Measurements from ENCODE around the gene BTG2. TPM values are rescaled to one million over a fixed set of nuclear protein-coding genes. Genes with fewer than 3 reads are reported as not detected.

BTG2 gene
- total and polyA plus RNA-seq, 2 experiments from 2014 or later = 5.0 to 7.5 TPM

DNA sequence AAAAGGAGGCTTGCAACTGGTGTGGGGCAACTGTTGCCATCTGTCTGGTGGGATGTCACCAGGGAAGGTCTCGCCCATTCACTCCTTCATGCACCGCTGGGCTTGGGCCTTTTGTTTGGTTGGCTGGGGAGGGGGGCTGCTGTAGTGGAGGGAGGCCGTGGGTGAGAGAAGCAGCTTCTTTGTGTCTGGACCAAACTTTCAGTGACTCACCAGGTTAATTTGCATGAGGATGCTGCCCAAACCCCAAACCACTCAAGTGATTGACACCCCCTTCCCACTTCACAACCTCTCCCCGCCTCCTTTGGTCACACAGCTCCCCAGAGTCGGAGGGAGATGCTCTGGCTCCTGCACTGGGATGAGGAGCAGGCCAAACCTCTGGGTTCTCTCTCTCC, 19.7 kb downstream of the BTG2 start:
- no peak overlapping the region for H3K4me2 ChIP-seq (ENCODE audit: unreplicated experiment)
- 60 to 61% methylated on average over 5 of the region's 5 CpGs for WGBS, 2 experiments (ENCODE audit: low coverage in 1 of 2, low lambda C conversion rate in 2 of 2, missing lambda C conversion rate in 2 of 2)
- in situ Hi-C loops (cut with MboI) = no loop called here
- H3K9ac ChIP-seq = no peak overlapping the region
- H3F3A ChIP-seq (ENCODE audit: insufficient read depth) = no peaks in the 10 kb centered on the region
- H3K9me3 ChIP-seq (ENCODE audit: low read depth) = no peaks in the 10 kb centered on the region
- no peaks in the 10 kb centered on the region for H3K79me2 ChIP-seq (ENCODE audit: insufficient read depth)
- no peaks in the 10 kb centered on the region for H3K9me2 ChIP-seq (ENCODE audit: insufficient read depth)
- no peaks in the 10 kb centered on the region for H3K36me3 ChIP-seq (ENCODE audit: low read depth)
- no peak overlapping the region for H3K4me3 ChIP-seq
- TF ChIP-seq EZH2phosphoT487 (IDR thresholded peaks at IDR 0.05; ENCODE audit: insufficient read depth, low read depth) (no peak), EZH2 (IDR thresholded peaks at IDR 0.05; ENCODE audit: insufficient read depth, poor library complexity, severe bottlenecking) (no peak)
- no peak overlapping the region for H2AFZ ChIP-seq
- no peak overlapping the region for H3K27ac ChIP-seq
- peaks cover 58% of the 10 kb centered on the region for H3K27me3 ChIP-seq (replicated peaks; ENCODE audit: insufficient read depth)
- no peaks in the 10 kb centered on the region for H3K4me1 ChIP-seq (ENCODE audit: insufficient read depth)
- H4K20me1 ChIP-seq (ENCODE audit: insufficient read depth) = no peaks in the 10 kb centered on the region
- DNase-seq = no peak

DNA sequence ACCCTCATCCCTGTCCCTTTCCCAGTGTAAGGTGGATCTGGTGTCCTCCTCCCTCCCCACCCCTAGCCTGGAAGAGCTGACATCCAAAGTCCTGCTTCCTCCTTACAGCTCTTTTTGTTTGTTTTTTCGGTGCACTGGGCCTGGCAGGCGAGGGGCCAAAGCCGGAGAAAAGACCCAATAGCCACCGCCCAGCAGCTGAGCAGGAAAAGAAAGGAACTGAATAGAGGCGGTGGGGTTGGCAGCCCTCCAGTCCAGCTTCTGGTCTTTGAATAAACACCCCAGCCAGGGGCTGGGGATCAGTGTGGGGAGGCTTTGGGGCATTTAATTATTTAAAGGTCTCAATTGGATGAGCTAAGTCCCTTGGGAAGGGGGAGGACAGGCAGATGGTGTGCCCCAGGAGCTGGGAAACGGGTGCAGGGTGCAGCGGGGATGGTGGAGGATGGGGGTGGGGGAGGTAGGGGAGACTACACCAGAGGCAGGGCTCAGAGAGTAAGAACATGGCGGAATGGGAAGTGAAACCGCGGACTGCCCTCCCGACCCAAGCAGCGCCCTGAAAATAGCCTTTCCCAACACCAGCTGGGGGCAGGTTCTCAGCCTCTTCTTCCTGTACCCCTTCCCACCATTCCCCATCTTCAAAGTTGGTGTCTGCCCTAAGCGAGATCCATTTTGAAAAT, 20.2 kb downstream of the BTG2 start:
- peaks cover 58% of the 10 kb centered on the region for H3K27me3 ChIP-seq (replicated peaks; ENCODE audit: insufficient read depth)
- H3K9me3 ChIP-seq (ENCODE audit: low read depth) = no peaks in the 10 kb centered on the region
- 67 to 74% methylated on average over 13 of the region's 13 CpGs for WGBS, 2 experiments (ENCODE audit: low coverage in 1 of 2, low lambda C conversion rate in 2 of 2, missing lambda C conversion rate in 2 of 2)
- H3K9ac ChIP-seq = no peak overlapping the region
- no peaks in the 10 kb centered on the region for H3K79me2 ChIP-seq (ENCODE audit: insufficient read depth)
- no peaks in the 10 kb centered on the region for H3K9me2 ChIP-seq (ENCODE audit: insufficient read depth)
- no peaks in the 10 kb centered on the region for H4K20me1 ChIP-seq (ENCODE audit: insufficient read depth)
- no peak overlapping the region for H3K4me3 ChIP-seq
- H2AFZ ChIP-seq = no peak overlapping the region
- no peak for DNase-seq
- no peak for TF ChIP-seq EZH2phosphoT487 (IDR thresholded peaks at IDR 0.05; ENCODE audit: insufficient read depth, low read depth)
- no peak for TF ChIP-seq EZH2 (IDR thresholded peaks at IDR 0.05; ENCODE audit: insufficient read depth, poor library complexity, severe bottlenecking)
- no peaks in the 10 kb centered on the region for H3K36me3 ChIP-seq (ENCODE audit: low read depth)
- H3F3A ChIP-seq (ENCODE audit: insufficient read depth) = no peaks in the 10 kb centered on the region
- H3K4me2 ChIP-seq (ENCODE audit: unreplicated experiment) = no peak overlapping the region
- no peak overlapping the region for H3K27ac ChIP-seq
- H3K4me1 ChIP-seq (ENCODE audit: insufficient read depth) = no peaks in the 10 kb centered on the region
- in situ Hi-C loops (cut with MboI) = no loop called here

DNA sequence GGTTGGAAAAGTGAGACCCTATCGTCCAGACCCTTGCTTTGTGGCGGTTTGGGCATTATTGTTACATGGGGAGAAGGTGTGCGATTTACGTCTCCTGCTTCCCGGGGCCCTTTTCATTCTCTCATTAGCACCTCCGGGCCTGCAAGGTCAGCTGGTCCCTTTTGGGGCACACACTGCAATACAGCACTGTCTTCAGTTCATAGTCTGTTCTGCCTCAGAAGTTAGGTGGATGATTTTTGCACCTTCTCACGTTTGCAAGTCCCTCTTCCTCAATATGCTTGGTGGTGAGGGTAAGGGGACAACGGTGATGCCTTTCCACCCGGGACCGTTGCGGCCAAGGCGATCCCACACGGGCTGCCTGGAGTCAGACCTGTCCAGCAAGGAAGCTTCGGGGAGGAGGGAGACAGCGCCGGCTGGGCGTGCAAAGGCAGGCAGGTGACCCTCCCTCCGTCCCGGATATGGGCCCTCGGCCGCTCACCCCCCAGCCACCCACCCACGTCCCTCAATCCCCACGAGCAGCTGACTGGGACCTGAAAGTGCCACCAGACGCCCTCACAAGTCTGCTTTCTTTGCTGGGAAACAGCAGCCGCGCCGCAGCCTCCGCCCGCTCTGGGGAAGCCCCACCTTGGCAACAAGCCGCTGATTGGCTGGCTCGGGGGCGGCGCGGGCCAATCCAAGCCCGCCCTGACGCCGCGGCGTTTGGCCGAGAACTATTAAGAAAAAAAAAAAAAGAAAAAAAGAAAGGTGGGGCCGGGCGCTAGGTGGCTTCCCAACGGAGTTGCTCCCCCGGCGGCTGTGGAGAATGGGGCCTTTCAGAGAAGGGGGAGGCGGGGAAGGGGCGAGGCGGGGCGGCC, 21.7 kb downstream of the BTG2 start:
- H3K4me1 ChIP-seq (ENCODE audit: insufficient read depth) = no peaks in the 10 kb centered on the region
- no peaks in the 10 kb centered on the region for H3K9me3 ChIP-seq (ENCODE audit: low read depth)
- peak overlapping the region; percentile 40; the same call in 1 of the 2 replicates for H3K9ac ChIP-seq
- no peak overlapping the region for H3K27ac ChIP-seq
- no peaks in the 10 kb centered on the region for H3K36me3 ChIP-seq (ENCODE audit: low read depth)
- H4K20me1 ChIP-seq (ENCODE audit: insufficient read depth) = no peaks in the 10 kb centered on the region
- TF ChIP-seq EZH2 (IDR thresholded peaks at IDR 0.05; ENCODE audit: insufficient read depth, poor library complexity, severe bottlenecking) = no peak
- TF ChIP-seq EZH2phosphoT487 (IDR thresholded peaks at IDR 0.05; ENCODE audit: insufficient read depth, low read depth) = no peak
- no peaks in the 10 kb centered on the region for H3K9me2 ChIP-seq (ENCODE audit: insufficient read depth)
- DNase-seq = peak; percentile 94
- H3K79me2 ChIP-seq (ENCODE audit: insufficient read depth) = no peaks in the 10 kb centered on the region
- H3K27me3 ChIP-seq (replicated peaks; ENCODE audit: insufficient read depth) = peaks cover 53% of the 10 kb centered on the region
- in situ Hi-C loops (cut with MboI) = no loop called here
- H2AFZ ChIP-seq = peak overlapping the region; percentile 77
- no peaks in the 10 kb centered on the region for H3F3A ChIP-seq (ENCODE audit: insufficient read depth)
- H3K4me3 ChIP-seq = peak overlapping the region; percentile 69
- peak overlapping the region; percentile 67 for H3K4me2 ChIP-seq (ENCODE audit: unreplicated experiment)
- WGBS, 2 experiments (ENCODE audit: low coverage in 1 of 2, low lambda C conversion rate in 2 of 2, missing lambda C conversion rate in 2 of 2) = 11% methylated on average over 41 to 49 of the region's 49 CpGs

DNA sequence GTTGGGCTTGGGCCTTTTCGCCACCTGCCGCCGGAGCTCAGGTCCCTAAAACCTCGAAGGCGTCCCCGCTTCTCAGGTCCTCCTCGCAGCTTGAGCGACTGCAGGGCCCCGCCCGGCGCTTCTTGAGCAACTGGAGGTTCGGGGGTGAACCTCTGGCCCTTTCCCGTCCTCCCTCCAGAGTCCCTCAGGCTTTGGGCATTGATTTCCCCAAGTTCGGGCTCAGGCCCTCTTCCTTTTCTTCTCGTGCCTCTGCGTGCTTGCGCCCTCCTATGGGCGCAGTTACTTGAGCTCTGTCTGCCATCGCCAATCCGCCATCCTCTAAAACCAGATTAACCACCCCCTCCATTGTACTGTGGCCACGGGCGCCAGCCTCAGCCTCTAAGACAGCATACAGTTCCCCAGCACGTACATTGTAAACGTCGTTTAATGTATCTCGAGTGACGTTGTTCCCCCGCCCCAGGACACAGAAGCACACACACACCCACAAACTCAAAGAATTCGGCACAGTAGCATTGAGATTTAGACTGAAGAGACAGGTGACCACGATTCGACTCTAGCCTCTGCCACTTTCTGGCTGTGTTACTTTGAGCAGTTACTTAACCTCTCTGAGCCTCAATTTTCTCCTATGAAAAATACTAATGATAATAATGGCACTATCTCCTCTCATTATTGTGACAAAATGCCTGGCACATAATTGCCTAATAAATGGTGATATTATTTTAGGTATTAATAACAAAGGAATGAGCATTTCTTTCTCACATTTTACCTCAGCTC, 22.6 kb downstream of the BTG2 start:
- H3K4me1 ChIP-seq (ENCODE audit: insufficient read depth) = no peaks in the 10 kb centered on the region
- no peak overlapping the region for H3K27ac ChIP-seq
- DNase-seq = peak; percentile 66
- peak overlapping the region; percentile 67 for H3K4me2 ChIP-seq (ENCODE audit: unreplicated experiment)
- peak overlapping the region; percentile 77 for H2AFZ ChIP-seq
- H3F3A ChIP-seq (ENCODE audit: insufficient read depth) = no peaks in the 10 kb centered on the region
- H3K36me3 ChIP-seq (ENCODE audit: low read depth) = no peaks in the 10 kb centered on the region
- no peaks in the 10 kb centered on the region for H3K9me2 ChIP-seq (ENCODE audit: insufficient read depth)
- peak overlapping the region; percentile 69 for H3K4me3 ChIP-seq
- TF ChIP-seq EZH2phosphoT487 (IDR thresholded peaks at IDR 0.05; ENCODE audit: insufficient read depth, low read depth) (no peak), EZH2 (IDR thresholded peaks at IDR 0.05; ENCODE audit: insufficient read depth, poor library complexity, severe bottlenecking) (no peak)
- H3K27me3 ChIP-seq (replicated peaks; ENCODE audit: insufficient read depth) = peaks cover 48% of the 10 kb centered on the region
- in situ Hi-C loops (cut with MboI) = no loop called here
- H4K20me1 ChIP-seq (ENCODE audit: insufficient read depth) = no peaks in the 10 kb centered on the region
- no peaks in the 10 kb centered on the region for H3K79me2 ChIP-seq (ENCODE audit: insufficient read depth)
- H3K9ac ChIP-seq = peak overlapping the region; percentile 32; the same call in 1 of the 2 replicates
- 14 to 19% methylated on average over 24 to 31 of the region's 31 CpGs for WGBS, 2 experiments (ENCODE audit: low coverage in 1 of 2, low lambda C conversion rate in 2 of 2, missing lambda C conversion rate in 2 of 2)
- no peaks in the 10 kb centered on the region for H3K9me3 ChIP-seq (ENCODE audit: low read depth)
